ENCODE results near the gene UBE2Q2.
A peak's percentile ranks its signal among the peaks of the same experiment; 100 is the strongest.
"Not testable (repeated sequence)": the region's sequence is repeated elsewhere in the genome, so short reads cannot be mapped to it uniquely, and the experiment has no call there.

The UBE2Q2 gene

GRCh38 chr15:75827691-75828090 is 15.6 kb upstream of the UBE2Q2 start:
- no peak for DNase-seq

GRCh38 chr15:75828429-75828828 is 14.8 kb upstream of the UBE2Q2 start:
- no peak for DNase-seq

GRCh38 chr15:75830910-75831805 is 12.1 kb upstream of the UBE2Q2 start:
- DNase-seq, result no peak

GRCh38 chr15:75831806-75832102 is 11.5 kb upstream of the UBE2Q2 start:
- no peak for DNase-seq

- no peak for DNase-seq
Observed at GRCh38 chr15:75832114-75832513, 11.1 kb upstream of the UBE2Q2 start.

GRCh38 chr15:75834021-75834420 is 9.2 kb upstream of the UBE2Q2 start:
- DNase-seq, result no peak

- DNase-seq, result no peak
Observed at GRCh38 chr15:75835990-75836958, 7.0 kb upstream of the UBE2Q2 start.

- DNase-seq, result no peak
Observed at GRCh38 chr15:75836959-75837334, 6.3 kb upstream of the UBE2Q2 start.

- no peak for DNase-seq
Observed at GRCh38 chr15:75840659-75841058, 2.6 kb upstream of the UBE2Q2 start.

- DNase-seq, result no peak
Observed at GRCh38 chr15:75841626-75842025, 1.6 kb upstream of the UBE2Q2 start.

GRCh38 chr15:75843678-75844581 is 683 bp downstream of the UBE2Q2 start:
- DNase-seq, result peak; percentile 47

GRCh38 chr15:75844629-75845335 is 1.5 kb downstream of the UBE2Q2 start:
- no peak for DNase-seq

- DNase-seq, result no peak
Observed at GRCh38 chr15:75849167-75849566, 5.9 kb downstream of the UBE2Q2 start.

- DNase-seq, result no peak
Observed at GRCh38 chr15:75850708-75851107, 7.5 kb downstream of the UBE2Q2 start.

GRCh38 chr15:75851566-75851965 is 8.3 kb downstream of the UBE2Q2 start:
- DNase-seq, result not testable (repeated sequence)

- DNase-seq, result no peak
Observed at GRCh38 chr15:75857886-75858285, 14.6 kb downstream of the UBE2Q2 start.

- DNase-seq, result no peak
Observed at GRCh38 chr15:75861750-75862402, 18.6 kb downstream of the UBE2Q2 start.

- no peak for DNase-seq
Observed at GRCh38 chr15:75862796-75863195, 19.5 kb downstream of the UBE2Q2 start.

- no peak for DNase-seq
Observed at GRCh38 chr15:75864213-75865059, 21.2 kb downstream of the UBE2Q2 start.

- DNase-seq, result not testable (repeated sequence)
Observed at GRCh38 chr15:75866045-75866444, 22.8 kb downstream of the UBE2Q2 start.

GRCh38 chr15:75866916-75867315 is 23.7 kb downstream of the UBE2Q2 start:
- no peak for DNase-seq

All from SHP77 treated with DMSO at 0.1 percent for 48 hours (cell line).